Neural cell (in vitro differentiated cells): ENCODE results near the gene TGM1.

Source experiments
- CTCF ChIP-seq: fragments of 450-650 bp; IDR thresholded peaks from 2 replicates; pipeline ENCODE4 v1.5.1; 2014; ENCODE audit warnings: antibody characterized with exemption, mild to moderate bottlenecking, moderate library complexity; ENCODE audit not compliant: poor library complexity, severe bottlenecking
- EP300 ChIP-seq: fragments of 450-650 bp; conservative IDR thresholded peaks from 2 replicates; pipeline ENCODE4 v1.6.1; 2014; ENCODE audit warnings: antibody characterized with exemption, mild to moderate bottlenecking, moderate library complexity; ENCODE audit not compliant: poor library complexity, severe bottlenecking
- MXI1 ChIP-seq: fragments of 450-650 bp; conservative IDR thresholded peaks from 2 replicates; pipeline ENCODE4 v1.6.1; 2014; ENCODE audit warnings: antibody characterized with exemption, mild to moderate bottlenecking; ENCODE audit not compliant: poor library complexity, severe bottlenecking
- POLR2AphosphoS5 ChIP-seq: IDR thresholded peaks from 2 replicates; pipeline ENCODE4 v1.6.1; 2012
- RAD21 ChIP-seq: fragments of 450-650 bp; conservative IDR thresholded peaks from 2 replicates; pipeline ENCODE4 v1.6.1; 2014; ENCODE audit warnings: antibody characterized with exemption, mild to moderate bottlenecking, moderate library complexity
- SMC3 ChIP-seq: fragments of 450-650 bp; conservative IDR thresholded peaks from 2 replicates; pipeline ENCODE4 v1.6.1; 2014; ENCODE audit warnings: antibody characterized with exemption, mild to moderate bottlenecking, moderate library complexity; ENCODE audit not compliant: poor library complexity

DNA sequence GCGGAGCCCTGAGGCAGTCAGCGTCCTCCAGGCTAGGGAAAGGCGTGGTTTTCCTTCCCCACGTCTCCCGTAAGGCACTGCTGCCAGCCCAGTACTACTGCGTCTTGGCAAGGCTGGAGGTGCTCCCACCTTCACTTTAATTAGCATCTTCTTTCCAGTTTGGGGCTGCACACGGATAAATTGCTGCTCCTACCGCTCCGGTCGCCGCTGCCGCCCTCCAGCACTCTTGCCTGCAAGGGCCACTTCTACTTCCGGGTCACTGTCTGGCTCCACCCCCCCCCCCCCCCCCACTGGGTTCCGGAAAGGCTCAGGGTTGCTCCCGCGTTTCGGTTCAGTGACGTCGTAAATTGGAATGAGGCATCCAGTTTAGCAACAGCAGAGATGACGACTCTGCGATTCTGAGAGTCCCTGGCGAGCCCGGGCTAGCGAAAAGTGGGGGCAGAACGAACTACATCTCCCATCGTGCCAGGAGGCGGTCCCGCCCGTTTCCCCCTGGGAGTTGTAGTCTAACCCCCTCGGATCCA is 30.8 kb downstream of the TGM1 start, which contains the start of gene NEDD8:
- no peak for TF ChIP-seq CTCF
- TF ChIP-seq MXI1 = peak; percentile 92
- peak; percentile 43 for TF ChIP-seq EP300
- TF ChIP-seq RAD21 = no peak
- peak; percentile 86 for TF ChIP-seq POLR2AphosphoS5
- TF ChIP-seq SMC3 = no peak
